ENCODE data around the gene S100A14.

S100A14 gene

GRCh38 chr1:153659175-153659534, 43.0 kb upstream of the S100A14 start:
- Histone ChIP-seq H3K4me1 (ENCODE audit: insufficient read depth, poor library complexity, severe bottlenecking) (no peaks in the 10 kb centered on the region), H3K27me3 (ENCODE audit: insufficient read depth, poor library complexity, severe bottlenecking) (no peaks in the 10 kb centered on the region), H3K4me3 (ENCODE audit: severe bottlenecking) (peak overlapping the region; percentile 83), H3K36me3 (ENCODE audit: low read depth) (peaks cover 47% of the 10 kb centered on the region), H3K9me3 (ENCODE audit: severe bottlenecking) (no peaks in the 10 kb centered on the region), H3K27ac (ENCODE audit: poor library complexity, severe bottlenecking) (peak overlapping the region; percentile 55)
- ATAC-seq (ENCODE audit: low read depth) (no peak), DNase-seq (ENCODE audit: low spot score) (no peak)
- no peak for TF ChIP-seq CTCF (IDR thresholded peaks at IDR 0.05; ENCODE audit: poor library complexity, severe bottlenecking)

GRCh38 chr1:153658400-153659174, 42.5 kb upstream of the S100A14 start, which contains the start of gene SNAPIN:
SNAPIN (plus strand) TSS chr1:153658703; CDS start chr1:153658744, 41 bp downstream.
- Histone ChIP-seq H3K4me3 (ENCODE audit: severe bottlenecking) (peak within 1 kb of the TSS; percentile 83), H3K27ac (ENCODE audit: poor library complexity, severe bottlenecking) (peak within 1 kb of the TSS; percentile 55), H3K4me1 (ENCODE audit: insufficient read depth, poor library complexity, severe bottlenecking) (no peaks in the 10 kb centered on the region), H3K27me3 (ENCODE audit: insufficient read depth, poor library complexity, severe bottlenecking) (no peaks in the 10 kb centered on the region), H3K36me3 (ENCODE audit: low read depth) (peaks cover 41% of the 10 kb centered on the region), H3K9me3 (ENCODE audit: severe bottlenecking) (no peaks in the 10 kb centered on the region)
- no peak for TF ChIP-seq CTCF (IDR thresholded peaks at IDR 0.05; ENCODE audit: poor library complexity, severe bottlenecking)
- ATAC-seq (ENCODE audit: low read depth), result peak; percentile 97
- peak; percentile 88 for DNase-seq (ENCODE audit: low spot score)

GRCh38 chr1:153655333-153655732, 39.2 kb upstream of the S100A14 start:
- peaks cover 9% of the 10 kb centered on the region; the same call in 1 of the 2 replicates for H3K36me3 ChIP-seq (ENCODE audit: low read depth)
- H3K27ac ChIP-seq (ENCODE audit: poor library complexity, severe bottlenecking), result no peak overlapping the region
- no peak for ATAC-seq (ENCODE audit: low read depth)
- no peak for DNase-seq (ENCODE audit: low spot score)
- H3K27me3 ChIP-seq (ENCODE audit: insufficient read depth, poor library complexity, severe bottlenecking), result no peaks in the 10 kb centered on the region
- peaks cover 6% of the 10 kb centered on the region for H3K4me1 ChIP-seq (ENCODE audit: insufficient read depth, poor library complexity, severe bottlenecking)
- TF ChIP-seq CTCF (IDR thresholded peaks at IDR 0.05; ENCODE audit: poor library complexity, severe bottlenecking), result no peak
- no peaks in the 10 kb centered on the region for H3K9me3 ChIP-seq (ENCODE audit: severe bottlenecking)
- no peak overlapping the region for H3K4me3 ChIP-seq (ENCODE audit: severe bottlenecking)

- Histone ChIP-seq H3K9me3 (ENCODE audit: severe bottlenecking) (no peaks in the 10 kb centered on the region), H3K4me3 (ENCODE audit: severe bottlenecking) (no peak overlapping the region), H3K27ac (ENCODE audit: poor library complexity, severe bottlenecking) (peak overlapping the region; percentile 5), H3K4me1 (ENCODE audit: insufficient read depth, poor library complexity, severe bottlenecking) (peaks cover 6% of the 10 kb centered on the region), H3K27me3 (ENCODE audit: insufficient read depth, poor library complexity, severe bottlenecking) (no peaks in the 10 kb centered on the region), H3K36me3 (ENCODE audit: low read depth) (no peaks in the 10 kb centered on the region)
- ATAC-seq (ENCODE audit: low read depth), result peak; percentile 70
- no peak for DNase-seq (ENCODE audit: low spot score)
- no peak for TF ChIP-seq CTCF (IDR thresholded peaks at IDR 0.05; ENCODE audit: poor library complexity, severe bottlenecking)
Observed at GRCh38 chr1:153652805-153653500, 36.8 kb upstream of the S100A14 start.

All from RWPE2 (cell line).